PFSK-1 (cell line): Measurements from ENCODE around the gene ARL4D.

ENCODE experiments used
- POLR2AphosphoS5 ChIP-seq: IDR thresholded peaks from 2 replicates; pipeline ENCODE4 v1.6.1; 2012; ENCODE audit warnings: low read depth, mild to moderate bottlenecking, control low read depth, low read length, moderate library complexity
- SIN3A ChIP-seq: IDR thresholded peaks from 2 replicates; pipeline ENCODE4 v1.6.1; 2012; ENCODE audit warnings: mild to moderate bottlenecking, low read length, moderate library complexity, borderline replicate concordance; ENCODE audit not compliant: insufficient read depth
- TAF1 ChIP-seq: IDR thresholded peaks from 2 replicates; pipeline ENCODE4 v1.6.1; 2012; ENCODE audit warnings: low read length, control low read depth, borderline replicate concordance; ENCODE audit not compliant: insufficient read depth

GRCh38 chr17:43384476-43384862 lies 14.3 kb upstream of the ARL4D start:
- no peak for TF ChIP-seq POLR2AphosphoS5
- no peak for TF ChIP-seq TAF1
- TF ChIP-seq SIN3A = no peak
